IMR-90 (cell line): ENCODE results near the gene FAM180A. TPM values are rescaled to one million over a fixed set of nuclear protein-coding genes. Genes with fewer than 3 reads are reported as not detected.

Experiments
- ATAC-seq: fragments of 200-7000 bp; cut with Tn5 transposase; 2 replicates; pipeline ENCODE4 v1.9.1; 2020; ENCODE audit warnings: low read depth, mild to moderate bottlenecking, moderate library complexity
- BruUV-seq: library from RNA; stranded (reverse); fragments of 400-500 nt; replicated peaks from 2 replicates; lab custom pipeline; 2021; lab: Mats Ljungman, UMichigan
- CTCF ChIA-PET: fragments of 300-600 bp; formaldehyde crosslinking; extraction: SDS; loops from one replicate; lab custom pipeline; 2021; ENCODE audit warnings: antibody characterized with exemption; lab: Yijun Ruan, JAX
- POLR2A ChIA-PET: fragments of 300-600 bp; sonication (Branson Sonifier 250); formaldehyde crosslinking; loops from one replicate; lab custom pipeline; 2022; ENCODE audit warnings: antibody characterized with exemption; ENCODE audit not compliant: unreplicated experiment; lab: Charles Lee
- DNase-seq: peaks from one replicate; pipeline ENCODE4 v3.0.0; 2013
- H2AFZ ChIP-seq: replicated peaks from 2 replicates; pipeline ENCODE3; 2013; ENCODE audit warnings: low read length, mild to moderate bottlenecking; ENCODE audit not compliant: poor library complexity
- H2AK5ac ChIP-seq: 2 replicates; pipeline ENCODE4 v1.6.1; 2013; ENCODE audit warnings: low read depth, low read length, inconsistent platforms
- H2AK9ac ChIP-seq: replicated peaks from 2 replicates; pipeline ENCODE3; 2013; ENCODE audit warnings: mild to moderate bottlenecking, low read depth, low read length, moderate library complexity; ENCODE audit not compliant: poor library complexity
- H2BK120ac ChIP-seq: 2 replicates; pipeline ENCODE4 v1.6.1; 2013; ENCODE audit warnings: low read depth, low read length, inconsistent platforms
- H2BK15ac ChIP-seq: 3 replicates; pipeline ENCODE4 v1.6.1; 2013; ENCODE audit warnings: low read depth, low read length, inconsistent platforms
- H2BK20ac ChIP-seq: 2 replicates; pipeline ENCODE4 v1.6.1; 2013; ENCODE audit warnings: low read depth, mild to moderate bottlenecking, inconsistent platforms, low read length, moderate library complexity
- H2BK5ac ChIP-seq: 2 replicates; pipeline ENCODE4 v1.6.1; 2013; ENCODE audit warnings: mild to moderate bottlenecking, low read depth, low read length, inconsistent platforms; ENCODE audit not compliant: poor library complexity, severe bottlenecking
- H3K14ac ChIP-seq: replicated peaks from 2 replicates; pipeline ENCODE4 v1.6.1; 2013; ENCODE audit warnings: low read depth, low read length, inconsistent platforms
- H3K18ac ChIP-seq: 2 replicates; pipeline ENCODE4 v1.6.1; 2013; ENCODE audit warnings: low read depth, low read length, control low read depth
- H3K23ac ChIP-seq: 2 replicates; pipeline ENCODE4 v1.6.1; 2013; ENCODE audit warnings: low read depth, low read length, inconsistent platforms
- H3K27ac ChIP-seq: 2 replicates; pipeline ENCODE4 v1.5.1; 2013; ENCODE audit warnings: mild to moderate bottlenecking, control low read depth, low read length; ENCODE audit not compliant: insufficient read depth
- H3K27me3 ChIP-seq: 2 replicates; pipeline ENCODE4 v1.6.1; 2013; ENCODE audit warnings: low read length; ENCODE audit not compliant: control insufficient read depth, insufficient read depth
- H3K36me3 ChIP-seq: 2 replicates; pipeline ENCODE4 v1.6.1; 2013; ENCODE audit warnings: low read length, mixed read lengths; ENCODE audit not compliant: control insufficient read depth, insufficient read depth
- H3K4ac ChIP-seq: 2 replicates; pipeline ENCODE4 v1.6.1; 2013; ENCODE audit warnings: low read depth, low read length, inconsistent platforms
- H3K4me1 ChIP-seq: 2 replicates; pipeline ENCODE4 v1.6.1; 2013; ENCODE audit warnings: low read length, mixed read lengths; ENCODE audit not compliant: control insufficient read depth, insufficient read depth
- H3K4me2 ChIP-seq: 2 replicates; pipeline ENCODE4 v1.6.1; 2013; ENCODE audit warnings: low read depth, mild to moderate bottlenecking, control low read depth, low read length, moderate library complexity
- H3K4me3 ChIP-seq: 2 replicates; pipeline ENCODE4 v1.5.1; 2013; ENCODE audit warnings: low read depth, mild to moderate bottlenecking, control low read depth, low read length, moderate library complexity; ENCODE audit not compliant: insufficient read depth
- H3K56ac ChIP-seq: 2 replicates; pipeline ENCODE4 v1.6.1; 2013; ENCODE audit warnings: low read length, inconsistent platforms; ENCODE audit not compliant: insufficient read depth; ENCODE audit errors: extremely low read depth
- H3K79me1 ChIP-seq, 2 experiments: 2 replicates each; pipeline ENCODE4 v1.6.1; 2013; ENCODE audit warnings: low read length in 2 of 2, inconsistent platforms in 1 of 2, low read depth in 1 of 2
- H3K9ac ChIP-seq: 2 replicates; pipeline ENCODE4 v1.6.1; 2013; ENCODE audit warnings: low read depth, low read length, control low read depth
- H3K9me1 ChIP-seq: 2 replicates; pipeline ENCODE4 v1.6.1; 2013; ENCODE audit warnings: low read length, inconsistent platforms; ENCODE audit not compliant: insufficient read depth
- H3K9me3 ChIP-seq: 2 replicates; pipeline ENCODE4 v1.6.1; 2013; ENCODE audit warnings: low read length; ENCODE audit not compliant: control insufficient read depth, insufficient read depth
- H4K20me1 ChIP-seq: 2 replicates; pipeline ENCODE4 v1.6.1; 2013; ENCODE audit warnings: low read length, inconsistent platforms; ENCODE audit not compliant: insufficient read depth
- H4K5ac ChIP-seq: 2 replicates; pipeline ENCODE4 v1.6.1; 2013; ENCODE audit warnings: mild to moderate bottlenecking, low read depth, low read length, control low read depth
- H4K8ac ChIP-seq, 2 experiments: 2 replicates each; pipeline ENCODE4 v1.6.1; 2013; ENCODE audit warnings: low read depth in 2 of 2, low read length in 2 of 2, control low read depth in 1 of 2, inconsistent platforms in 1 of 2
- H4K91ac ChIP-seq: 2 replicates; pipeline ENCODE4 v1.6.1; 2013; ENCODE audit warnings: low read depth, low read length, inconsistent platforms; ENCODE audit not compliant: insufficient read depth
- BHLHE40 ChIP-seq: fragments of 150-350 bp; IDR thresholded peaks from 2 replicates; pipeline ENCODE4 v1.6.1; 2016; ENCODE audit warnings: mild to moderate bottlenecking, low read depth, low read length
- CEBPB ChIP-seq: IDR thresholded peaks from 2 replicates; pipeline ENCODE4 v1.6.1; 2012; ENCODE audit warnings: low read depth, low read length, improper control_type of control experiment
- CHD1 ChIP-seq: IDR thresholded peaks from 2 replicates; pipeline ENCODE4 v1.6.1; 2012; ENCODE audit warnings: low read depth, low read length, improper control_type of control experiment
- ELK1 ChIP-seq: fragments of 150-350 bp; IDR thresholded peaks from 2 replicates; pipeline ENCODE4 v1.6.1; 2016; ENCODE audit warnings: low read depth, mild to moderate bottlenecking, low read length, moderate library complexity, borderline replicate concordance
- FOS ChIP-seq: fragments of 150-350 bp; IDR thresholded peaks from 2 replicates; pipeline ENCODE4 v1.6.1; 2016; ENCODE audit warnings: low read depth, low read length
- MAFK ChIP-seq: IDR thresholded peaks from 2 replicates; pipeline ENCODE4 v1.6.1; 2012; ENCODE audit warnings: low read depth, low read length, improper control_type of control experiment
- MAZ ChIP-seq: IDR thresholded peaks from 2 replicates; pipeline ENCODE4 v1.6.1; 2012; ENCODE audit warnings: low read depth, mild to moderate bottlenecking, low read length, improper control_type of control experiment, moderate library complexity, borderline replicate concordance
- MXI1 ChIP-seq: IDR thresholded peaks from 2 replicates; pipeline ENCODE4 v1.6.1; 2012; ENCODE audit warnings: low read depth, mild to moderate bottlenecking, low read length, moderate library complexity, borderline replicate concordance
- NFE2L2 ChIP-seq: fragments of 150-350 bp; IDR thresholded peaks from 2 replicates; pipeline ENCODE4 v1.6.1; 2016; ENCODE audit warnings: low read depth, mild to moderate bottlenecking, low read length
- POLR2A ChIP-seq: IDR thresholded peaks from 2 replicates; pipeline ENCODE4 v1.6.1; 2012; ENCODE audit warnings: mild to moderate bottlenecking, low read depth, low read length
- RAD21 ChIP-seq: IDR thresholded peaks from 2 replicates; pipeline ENCODE4 v1.6.1; 2012; ENCODE audit warnings: low read length, improper control_type of control experiment
- RCOR1 ChIP-seq: IDR thresholded peaks from 2 replicates; pipeline ENCODE4 v1.6.1; 2012; ENCODE audit warnings: mild to moderate bottlenecking, low read length, improper control_type of control experiment; ENCODE audit not compliant: insufficient replicate concordance
- SMC3 ChIP-seq: fragments of 150-350 bp; IDR thresholded peaks from 2 replicates; pipeline ENCODE4 v1.6.1; 2016; ENCODE audit warnings: low read depth, mild to moderate bottlenecking, antibody characterized with exemption, low read length, moderate library complexity
- WGBS, 2 experiments: methylation state at CpG; one replicate each; pipeline versions ENCODE4 v1.1.5 to v1.1.7; 2013; ENCODE audit warnings: missing lambda C conversion rate in 2 of 2; ENCODE audit not compliant: insufficient read length in 1 of 2; ENCODE audit errors: extremely low coverage in 2 of 2; 5-methylcytosine and 5-hydroxymethylcytosine counted together
- dilution Hi-C: fragments of 300-500 bp; cut with HindIII; formaldehyde crosslinking; loops from one replicate; pipeline ENCODE4 v1.14.3; 2018; ENCODE audit warnings: low sequenced_read_pairs; ENCODE audit not compliant: unreplicated experiment
- in situ Hi-C: fragments of 300-500 bp; cut with MboI; formaldehyde crosslinking; loops from 3 replicates; pipeline ENCODE4 v1.14.3; 2019; ENCODE audit warnings: low sequenced_read_pairs, inconsistent platforms, mixed read lengths
- intact Hi-C: fragments of 100-400 bp; cut with micrococcal nuclease; formaldehyde crosslinking; loops from 2 replicates; pipeline ENCODE4 v1.10.0; 2022
- polyA plus RNA-seq, 3 experiments: library from polyadenylated mRNA; depleted of rRNA; stranded (reverse); fragments of >200 nt; gene quantifications; 2 replicates each; pipeline ENCODE4 v1.2.3, GENCODE V29; 2012; ENCODE audit warnings: low replicate concordance in 1 of 3
- total RNA-seq: library from RNA; depleted of rRNA; stranded (reverse); fragments of >200 nt; gene quantifications from 2 replicates; pipeline ENCODE4 v1.2.3, GENCODE V29; 2012
- TF ChIP-seq, protein P1 (sequence below): fragments of 150-350 bp; IDR thresholded peaks from 2 replicates; pipeline ENCODE4 v1.6.1; 2017; ENCODE audit warnings: mild to moderate bottlenecking, antibody characterized with exemption, low read length, low read depth
- TF ChIP-seq, protein P2 (sequence below): conservative IDR thresholded peaks from 2 replicates; pipeline ENCODE4 v1.5.1; 2012; ENCODE audit warnings: mild to moderate bottlenecking, low read depth, low read length, improper control_type of control experiment

The FAM180A gene
- total and polyA plus RNA-seq, 2 of the 4 experiments (the other 2 are of a cell fraction) = 1.3 to 2.0 TPM

DNA sequence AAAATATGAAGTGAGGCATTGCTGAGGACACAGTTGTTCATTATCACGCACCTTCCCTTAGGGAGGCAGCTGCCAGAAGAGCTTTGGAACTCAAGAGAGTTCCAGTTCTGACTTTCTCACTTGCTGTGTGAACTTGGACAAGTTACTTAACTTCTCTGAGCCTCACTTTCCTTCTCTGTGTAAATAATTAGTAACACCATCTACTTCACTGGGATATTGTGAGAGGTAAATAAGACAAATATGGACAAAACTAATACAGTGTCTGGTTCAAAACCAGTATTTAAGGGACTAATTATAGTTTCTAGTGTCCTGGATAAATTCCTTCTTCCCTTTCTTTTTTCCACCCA lies 14.3 kb downstream of the FAM180A start:
- POLR2A ChIA-PET = no interaction called here
- H3K4ac ChIP-seq = no peak overlapping the region
- BruUV-seq = no TSS peak
- in situ Hi-C loops (no loop called here), intact Hi-C loops (no loop called here), dilution Hi-C loops (no loop called here)
- no peak overlapping the region for H3K9ac ChIP-seq
- no peaks in the 10 kb centered on the region; the same call in none of the 2 replicates for H3K9me1 ChIP-seq
- no peak overlapping the region for H3K18ac ChIP-seq
- H4K91ac ChIP-seq = no peak overlapping the region
- no peaks in the 10 kb centered on the region for H3K79me1 ChIP-seq
- H3K4me3 ChIP-seq = no peak overlapping the region
- no peak overlapping the region for H2AFZ ChIP-seq
- no peak overlapping the region for H2BK15ac ChIP-seq
- no peaks in the 10 kb centered on the region for H3K9me3 ChIP-seq
- ATAC-seq (no peak), DNase-seq (no peak)
- no peak overlapping the region for H3K14ac ChIP-seq
- H4K20me1 ChIP-seq = no peaks in the 10 kb centered on the region
- TF ChIP-seq CEBPB (no peak), FOS (no peak), SMC3 (no peak), MXI1 (no peak), BHLHE40 (no peak), MAZ (no peak), RAD21 (no peak), CHD1 (no peak), ELK1 (no peak), POLR2A (no peak), RCOR1 (no peak), MAFK (no peak), NFE2L2 (no peak)
- TF ChIP-seq, protein P1, sequence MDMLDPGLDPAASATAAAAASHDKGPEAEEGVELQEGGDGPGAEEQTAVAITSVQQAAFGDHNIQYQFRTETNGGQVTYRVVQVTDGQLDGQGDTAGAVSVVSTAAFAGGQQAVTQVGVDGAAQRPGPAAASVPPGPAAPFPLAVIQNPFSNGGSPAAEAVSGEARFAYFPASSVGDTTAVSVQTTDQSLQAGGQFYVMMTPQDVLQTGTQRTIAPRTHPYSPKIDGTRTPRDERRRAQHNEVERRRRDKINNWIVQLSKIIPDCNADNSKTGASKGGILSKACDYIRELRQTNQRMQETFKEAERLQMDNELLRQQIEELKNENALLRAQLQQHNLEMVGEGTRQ = no peak
- TF ChIP-seq, protein P2, sequence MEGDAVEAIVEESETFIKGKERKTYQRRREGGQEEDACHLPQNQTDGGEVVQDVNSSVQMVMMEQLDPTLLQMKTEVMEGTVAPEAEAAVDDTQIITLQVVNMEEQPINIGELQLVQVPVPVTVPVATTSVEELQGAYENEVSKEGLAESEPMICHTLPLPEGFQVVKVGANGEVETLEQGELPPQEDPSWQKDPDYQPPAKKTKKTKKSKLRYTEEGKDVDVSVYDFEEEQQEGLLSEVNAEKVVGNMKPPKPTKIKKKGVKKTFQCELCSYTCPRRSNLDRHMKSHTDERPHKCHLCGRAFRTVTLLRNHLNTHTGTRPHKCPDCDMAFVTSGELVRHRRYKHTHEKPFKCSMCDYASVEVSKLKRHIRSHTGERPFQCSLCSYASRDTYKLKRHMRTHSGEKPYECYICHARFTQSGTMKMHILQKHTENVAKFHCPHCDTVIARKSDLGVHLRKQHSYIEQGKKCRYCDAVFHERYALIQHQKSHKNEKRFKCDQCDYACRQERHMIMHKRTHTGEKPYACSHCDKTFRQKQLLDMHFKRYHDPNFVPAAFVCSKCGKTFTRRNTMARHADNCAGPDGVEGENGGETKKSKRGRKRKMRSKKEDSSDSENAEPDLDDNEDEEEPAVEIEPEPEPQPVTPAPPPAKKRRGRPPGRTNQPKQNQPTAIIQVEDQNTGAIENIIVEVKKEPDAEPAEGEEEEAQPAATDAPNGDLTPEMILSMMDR = no peak
- CTCF ChIA-PET = interaction anchor here (1.0 to 1.3 kb wide), 2 partner anchors 9 to 14 kb away, joined by 3 read pairs; no protein-coding TSS in a partner anchor
- H3K27me3 ChIP-seq = no peaks in the 10 kb centered on the region
- H2BK20ac ChIP-seq = no peak overlapping the region
- no peak overlapping the region for H2BK5ac ChIP-seq
- H2AK5ac ChIP-seq = no peak overlapping the region
- no peaks in the 10 kb centered on the region for H3K36me3 ChIP-seq
- H4K8ac ChIP-seq = no peak overlapping the region
- no peak overlapping the region for H2BK120ac ChIP-seq
- H3K27ac ChIP-seq = no peak overlapping the region
- no peak overlapping the region for H3K23ac ChIP-seq
- no peak overlapping the region for H4K5ac ChIP-seq
- H3K4me1 ChIP-seq = no peaks in the 10 kb centered on the region
- no peak overlapping the region for H2AK9ac ChIP-seq
- no CpG with 5 or more reads among the region's 1 CpG for WGBS, 2 experiments
- no peak overlapping the region for H3K56ac ChIP-seq
- H3K4me2 ChIP-seq = no peak overlapping the region
